ENCODE results near the gene HYLS1.

DNA sequence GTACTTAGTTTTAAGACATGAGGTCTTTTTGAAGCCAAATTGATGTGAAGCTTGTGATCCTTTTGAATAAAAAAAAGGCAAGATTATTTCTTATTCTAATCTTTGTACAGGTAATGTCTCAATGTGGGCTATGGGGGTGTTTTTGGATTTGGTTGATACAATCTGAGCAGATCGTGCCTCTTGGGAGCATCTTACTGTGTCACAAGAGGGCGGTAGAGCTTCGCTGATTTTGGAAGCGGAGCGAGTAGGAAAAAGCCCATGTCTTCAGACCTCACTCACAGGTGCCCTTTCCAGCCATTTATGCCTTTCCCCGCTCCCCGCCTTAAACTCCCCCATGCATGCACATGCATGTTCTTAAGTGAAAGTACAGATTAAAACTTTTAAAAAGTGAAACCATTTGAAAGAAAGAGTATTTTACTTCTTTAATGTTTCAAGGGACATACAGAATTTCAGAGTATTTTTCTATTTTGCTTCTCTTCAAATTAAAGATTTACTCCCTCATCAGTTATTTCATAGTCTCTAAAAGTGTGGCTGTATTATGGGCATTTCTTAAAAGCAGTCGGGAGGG is 35.6 kb downstream of the HYLS1 start:
- TF ChIP-seq, protein P1, sequence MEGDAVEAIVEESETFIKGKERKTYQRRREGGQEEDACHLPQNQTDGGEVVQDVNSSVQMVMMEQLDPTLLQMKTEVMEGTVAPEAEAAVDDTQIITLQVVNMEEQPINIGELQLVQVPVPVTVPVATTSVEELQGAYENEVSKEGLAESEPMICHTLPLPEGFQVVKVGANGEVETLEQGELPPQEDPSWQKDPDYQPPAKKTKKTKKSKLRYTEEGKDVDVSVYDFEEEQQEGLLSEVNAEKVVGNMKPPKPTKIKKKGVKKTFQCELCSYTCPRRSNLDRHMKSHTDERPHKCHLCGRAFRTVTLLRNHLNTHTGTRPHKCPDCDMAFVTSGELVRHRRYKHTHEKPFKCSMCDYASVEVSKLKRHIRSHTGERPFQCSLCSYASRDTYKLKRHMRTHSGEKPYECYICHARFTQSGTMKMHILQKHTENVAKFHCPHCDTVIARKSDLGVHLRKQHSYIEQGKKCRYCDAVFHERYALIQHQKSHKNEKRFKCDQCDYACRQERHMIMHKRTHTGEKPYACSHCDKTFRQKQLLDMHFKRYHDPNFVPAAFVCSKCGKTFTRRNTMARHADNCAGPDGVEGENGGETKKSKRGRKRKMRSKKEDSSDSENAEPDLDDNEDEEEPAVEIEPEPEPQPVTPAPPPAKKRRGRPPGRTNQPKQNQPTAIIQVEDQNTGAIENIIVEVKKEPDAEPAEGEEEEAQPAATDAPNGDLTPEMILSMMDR (IDR thresholded peaks at IDR 0.05) = peak; percentile 44; the same call in 1 of the 2 replicates
- TF ChIP-seq ZNF121 (CRISPR knock-in tag; IDR thresholded peaks at IDR 0.05) = no peak
- TF ChIP-seq CREM (CRISPR knock-in tag; IDR thresholded peaks at IDR 0.05) = no peak
- TF ChIP-seq CREB1 (CRISPR knock-in tag; IDR thresholded peaks at IDR 0.05) = no peak
- TF ChIP-seq, protein P2, sequence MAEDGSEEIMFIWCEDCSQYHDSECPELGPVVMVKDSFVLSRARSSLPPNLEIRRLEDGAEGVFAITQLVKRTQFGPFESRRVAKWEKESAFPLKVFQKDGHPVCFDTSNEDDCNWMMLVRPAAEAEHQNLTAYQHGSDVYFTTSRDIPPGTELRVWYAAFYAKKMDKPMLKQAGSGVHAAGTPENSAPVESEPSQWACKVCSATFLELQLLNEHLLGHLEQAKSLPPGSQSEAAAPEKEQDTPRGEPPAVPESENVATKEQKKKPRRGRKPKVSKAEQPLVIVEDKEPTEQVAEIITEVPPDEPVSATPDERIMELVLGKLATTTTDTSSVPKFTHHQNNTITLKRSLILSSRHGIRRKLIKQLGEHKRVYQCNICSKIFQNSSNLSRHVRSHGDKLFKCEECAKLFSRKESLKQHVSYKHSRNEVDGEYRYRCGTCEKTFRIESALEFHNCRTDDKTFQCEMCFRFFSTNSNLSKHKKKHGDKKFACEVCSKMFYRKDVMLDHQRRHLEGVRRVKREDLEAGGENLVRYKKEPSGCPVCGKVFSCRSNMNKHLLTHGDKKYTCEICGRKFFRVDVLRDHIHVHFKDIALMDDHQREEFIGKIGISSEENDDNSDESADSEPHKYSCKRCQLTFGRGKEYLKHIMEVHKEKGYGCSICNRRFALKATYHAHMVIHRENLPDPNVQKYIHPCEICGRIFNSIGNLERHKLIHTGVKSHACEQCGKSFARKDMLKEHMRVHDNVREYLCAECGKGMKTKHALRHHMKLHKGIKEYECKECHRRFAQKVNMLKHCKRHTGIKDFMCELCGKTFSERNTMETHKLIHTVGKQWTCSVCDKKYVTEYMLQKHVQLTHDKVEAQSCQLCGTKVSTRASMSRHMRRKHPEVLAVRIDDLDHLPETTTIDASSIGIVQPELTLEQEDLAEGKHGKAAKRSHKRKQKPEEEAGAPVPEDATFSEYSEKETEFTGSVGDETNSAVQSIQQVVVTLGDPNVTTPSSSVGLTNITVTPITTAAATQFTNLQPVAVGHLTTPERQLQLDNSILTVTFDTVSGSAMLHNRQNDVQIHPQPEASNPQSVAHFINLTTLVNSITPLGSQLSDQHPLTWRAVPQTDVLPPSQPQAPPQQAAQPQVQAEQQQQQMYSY (CRISPR knock-in tag; IDR thresholded peaks at IDR 0.05) = no peak
- TF ChIP-seq FOXK1 (CRISPR knock-in tag; IDR thresholded peaks at IDR 0.05) = no peak
- TF ChIP-seq JUN (CRISPR knock-in tag; IDR thresholded peaks at IDR 0.05) = no peak
- TF ChIP-seq NFYB (CRISPR knock-in tag; conservative IDR thresholded peaks at IDR 0.05; ENCODE audit: low read depth) = no peak
- no peak for TF ChIP-seq ELF4 (CRISPR knock-in tag; IDR thresholded peaks at IDR 0.05; ENCODE audit: low read depth)
- no peak for TF ChIP-seq RELA (CRISPR knock-in tag; IDR thresholded peaks at IDR 0.05; ENCODE audit: borderline replicate concordance)
- no peak for TF ChIP-seq SMAD4 (CRISPR knock-in tag; IDR thresholded peaks at IDR 0.05)
- no peak for TF ChIP-seq NR2C2 (CRISPR knock-in tag; IDR thresholded peaks at IDR 0.05)
- TF ChIP-seq, protein P3, sequence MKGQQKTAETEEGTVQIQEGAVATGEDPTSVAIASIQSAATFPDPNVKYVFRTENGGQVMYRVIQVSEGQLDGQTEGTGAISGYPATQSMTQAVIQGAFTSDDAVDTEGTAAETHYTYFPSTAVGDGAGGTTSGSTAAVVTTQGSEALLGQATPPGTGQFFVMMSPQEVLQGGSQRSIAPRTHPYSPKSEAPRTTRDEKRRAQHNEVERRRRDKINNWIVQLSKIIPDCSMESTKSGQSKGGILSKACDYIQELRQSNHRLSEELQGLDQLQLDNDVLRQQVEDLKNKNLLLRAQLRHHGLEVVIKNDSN (CRISPR knock-in tag; IDR thresholded peaks at IDR 0.05) = no peak
- no peak for TF ChIP-seq SP1 (CRISPR knock-in tag; conservative IDR thresholded peaks at IDR 0.05)
